H1 (cell line): ENCODE results near the gene ADAMTS6. TPM values are rescaled to one million over a fixed set of nuclear protein-coding genes. Genes with fewer than 3 reads are reported as not detected.

Source experiments
- CTCF ChIA-PET: fragments of 300-600 bp; sonication (Branson Sonifier 250); formaldehyde crosslinking; loops from one replicate; lab custom pipeline; 2021; ENCODE audit not compliant: partially characterized antibody; lab: Charles Lee
- POLR2A ChIA-PET: fragments of 300-600 bp; sonication (Branson Sonifier 250); formaldehyde crosslinking; loops from one replicate; lab custom pipeline; 2021; ENCODE audit warnings: inconsistent platforms; ENCODE audit not compliant: partially characterized antibody; lab: Charles Lee
- DNase-seq, 2 experiments: peaks; one replicate each; pipeline versions ENCODE4 v3.0.0 to v3.0.0-alpha.2; 2010 to 2022; ENCODE audit warnings: low spot score in 2 of 2, low read depth in 1 of 2, mixed read lengths in 1 of 2
- FAIRE-seq: peaks from 2 replicates; lab custom pipeline; 2011; peaks lifted over from hg19 to GRCh38; lab: Jason Lieb, UNC
- H2AFZ ChIP-seq: 2 replicates; pipeline ENCODE4 v1.8.1; 2012; ENCODE audit warnings: low read length, inconsistent platforms
- H2AK5ac ChIP-seq: 2 replicates; pipeline ENCODE4 v1.6.1; 2013; ENCODE audit warnings: low read depth, low read length
- H2BK120ac ChIP-seq: replicated peaks from 2 replicates; pipeline ENCODE3; 2013; ENCODE audit warnings: low read depth, low read length, inconsistent platforms
- H2BK12ac ChIP-seq: 2 replicates; pipeline ENCODE4 v1.6.1; 2013; ENCODE audit warnings: low read depth, low read length
- H2BK15ac ChIP-seq: 2 replicates; pipeline ENCODE4 v1.6.1; 2013; ENCODE audit warnings: low read length
- H2BK20ac ChIP-seq: 2 replicates; pipeline ENCODE4 v1.6.1; 2013; ENCODE audit warnings: low read length
- H2BK5ac ChIP-seq: 2 replicates; pipeline ENCODE4 v1.6.1; 2013; ENCODE audit warnings: low read depth, low read length
- H3K14ac ChIP-seq: 2 replicates; pipeline ENCODE4 v1.6.1; 2013; ENCODE audit warnings: inconsistent platforms; ENCODE audit not compliant: insufficient read length
- H3K18ac ChIP-seq: 2 replicates; pipeline ENCODE4 v1.6.1; 2013; ENCODE audit warnings: low read length; ENCODE audit errors: extremely low read depth
- H3K23ac ChIP-seq: 2 replicates; pipeline ENCODE4 v1.6.1; 2013; ENCODE audit warnings: inconsistent platforms; ENCODE audit not compliant: insufficient read length
- H3K23me2 ChIP-seq: 2 replicates; pipeline ENCODE4 v1.6.1; 2013; ENCODE audit warnings: low read depth, low read length
- H3K27ac ChIP-seq: 2 replicates; pipeline ENCODE4 v1.6.1; 2011; ENCODE audit warnings: low read depth, low read length, inconsistent platforms
- H3K27me3 ChIP-seq, 4 experiments: replicated peaks in 1 of 4; 1 replicate in 1 of 4; 2 replicates in 3 of 4; pipeline versions ENCODE4 v1.6.1 to v1.8.1; 2011 to 2013; ENCODE audit warnings: low read length in 3 of 4, mild to moderate bottlenecking in 3 of 4, inconsistent platforms in 2 of 4, mixed read lengths in 2 of 4, moderate library complexity in 1 of 4; ENCODE audit not compliant: control insufficient read depth in 3 of 4, insufficient read depth in 3 of 4; ENCODE audit errors: extremely low read depth in 1 of 4
- H3K36me3 ChIP-seq, 4 experiments: 2 replicates each; pipeline versions ENCODE4 v1.6.1 to v1.8.1; 2011 to 2013; ENCODE audit warnings: mild to moderate bottlenecking in 4 of 4, low read length in 3 of 4, moderate library complexity in 2 of 4, control low read depth in 1 of 4, inconsistent platforms in 1 of 4; ENCODE audit not compliant: insufficient read depth in 4 of 4, control insufficient read depth in 2 of 4
- H3K4ac ChIP-seq: replicated peaks from 2 replicates; pipeline ENCODE3; 2013; ENCODE audit warnings: low read length, low read depth, mixed read lengths, inconsistent platforms; ENCODE audit not compliant: insufficient read length
- H3K4me1 ChIP-seq, 4 experiments: replicated peaks in 1 of 4; 1 replicate in 1 of 4; 2 replicates in 3 of 4; pipeline versions ENCODE4 v1.6.1 to v1.8.1; 2011 to 2013; ENCODE audit warnings: low read length in 3 of 4, inconsistent platforms in 2 of 4, mixed read lengths in 1 of 4; ENCODE audit not compliant: insufficient read depth in 4 of 4, control insufficient read depth in 3 of 4
- H3K4me2 ChIP-seq, 2 experiments: 2 replicates each; pipeline versions ENCODE4 v1.6.1 to v1.8.1; 2011 to 2013; ENCODE audit warnings: low read depth in 2 of 2, low read length in 2 of 2, control low read depth in 1 of 2, inconsistent platforms in 1 of 2, mild to moderate bottlenecking in 1 of 2; ENCODE audit not compliant: insufficient read depth in 1 of 2
- H3K4me3 ChIP-seq, 4 experiments: fragments of 200-600, 300-600 bp in 1 of 4; sonication (generic), shearing (Covaris generic), sonication (Bioruptor Twin) in 1 of 4; 2 replicates each; pipeline versions ENCODE4 v1.5.1 to v1.8.1; 2011 to 2016; ENCODE audit warnings: low read length in 4 of 4, low read depth in 3 of 4, control low read depth in 2 of 4, inconsistent platforms in 2 of 4, mild to moderate bottlenecking in 2 of 4, mixed read lengths in 1 of 4, moderate library complexity in 1 of 4; ENCODE audit not compliant: insufficient read depth in 2 of 4; ENCODE audit errors: extremely low read depth in 1 of 4
- H3K56ac ChIP-seq: replicated peaks from 2 replicates; pipeline ENCODE3; 2013; ENCODE audit warnings: low read depth, mild to moderate bottlenecking, mixed read lengths, low read length, inconsistent platforms; ENCODE audit not compliant: insufficient read length
- H3K79me1 ChIP-seq: 2 replicates; pipeline ENCODE4 v1.6.1; 2013; ENCODE audit warnings: low read depth, low read length, control low read depth
- H3K79me2 ChIP-seq, 2 experiments: 2 replicates each; pipeline versions ENCODE4 v1.6.1 to v1.8.1; 2012 to 2013; ENCODE audit warnings: low read length in 2 of 2, mild to moderate bottlenecking in 2 of 2, inconsistent platforms in 1 of 2; ENCODE audit not compliant: insufficient read depth in 2 of 2, control insufficient read depth in 1 of 2
- H3K9ac ChIP-seq, 4 experiments: replicated peaks in 1 of 4; 1 replicate in 1 of 4; 2 replicates in 3 of 4; pipeline versions ENCODE4 v1.6.1 to v1.8.1; 2011 to 2013; ENCODE audit warnings: low read depth in 3 of 4, low read length in 3 of 4, control low read depth in 2 of 4, mild to moderate bottlenecking in 2 of 4, moderate library complexity in 2 of 4, inconsistent platforms in 1 of 4; ENCODE audit errors: extremely low read depth in 1 of 4
- H3K9me3 ChIP-seq, 2 experiments: 2 replicates each; pipeline versions ENCODE4 v1.6.1 to v1.8.1; 2012 to 2013; ENCODE audit warnings: mild to moderate bottlenecking in 2 of 2, moderate library complexity in 2 of 2, control low read depth in 1 of 2, inconsistent platforms in 1 of 2, low read depth in 1 of 2, low read length in 1 of 2, mixed read lengths in 1 of 2; ENCODE audit not compliant: insufficient read depth in 2 of 2
- H4K20me1 ChIP-seq, 2 experiments: replicated peaks in 1 of 2; 2 replicates each; pipeline versions ENCODE3 to v1.8.1; 2011 to 2013; ENCODE audit warnings: inconsistent platforms in 2 of 2, low read length in 2 of 2, mild to moderate bottlenecking in 1 of 2; ENCODE audit not compliant: insufficient read depth in 2 of 2, control insufficient read depth in 1 of 2
- H4K5ac ChIP-seq: 2 replicates; pipeline ENCODE4 v1.6.1; 2013; ENCODE audit warnings: low read length, low read depth, mixed read lengths, inconsistent platforms; ENCODE audit not compliant: insufficient read length
- H4K8ac ChIP-seq: 2 replicates; pipeline ENCODE4 v1.8.0; 2013; ENCODE audit warnings: mild to moderate bottlenecking, moderate library complexity, low read length, inconsistent platforms; ENCODE audit not compliant: insufficient read depth; ENCODE audit errors: extremely low read depth
- H4K91ac ChIP-seq: replicated peaks from 2 replicates; pipeline ENCODE3; 2013; ENCODE audit warnings: low read length, mixed read lengths, inconsistent platforms; ENCODE audit not compliant: insufficient read length
- BACH1 ChIP-seq: IDR thresholded peaks from 2 replicates; pipeline ENCODE4 v1.6.1; 2012; ENCODE audit warnings: low read length, improper control_type of control experiment
- CTBP2 ChIP-seq: IDR thresholded peaks from 2 replicates; pipeline ENCODE4 v1.7.0; 2011; ENCODE audit warnings: borderline replicate concordance, mild to moderate bottlenecking, moderate library complexity, mixed read lengths, low read length; ENCODE audit not compliant: insufficient read depth, insufficient read length
- EZH2 ChIP-seq: fragments of 200-600 bp; sonication (generic); IDR thresholded peaks from 2 replicates; pipeline ENCODE4 v1.7.1; 2012; ENCODE audit warnings: low read depth, mild to moderate bottlenecking, moderate library complexity, low read length, inconsistent platforms; ENCODE audit not compliant: severe bottlenecking
- FOSL1 ChIP-seq: IDR thresholded peaks from 2 replicates; pipeline ENCODE4 v1.6.1; 2011; ENCODE audit warnings: mild to moderate bottlenecking, low read depth, low read length, moderate library complexity; ENCODE audit not compliant: insufficient read depth
- GTF2F1 ChIP-seq: IDR thresholded peaks from 2 replicates; pipeline ENCODE4 v1.6.1; 2012; ENCODE audit warnings: low read depth, low read length, improper control_type of control experiment, borderline replicate concordance
- KDM1A ChIP-seq: fragments of 200-600, 300-600 bp; sonication (generic); IDR thresholded peaks from 2 replicates; pipeline ENCODE4 v1.7.1; 2016; ENCODE audit warnings: mild to moderate bottlenecking, low read length, borderline replicate concordance
- MAFK ChIP-seq: IDR thresholded peaks from 2 replicates; pipeline ENCODE4 v1.6.1; 2012; ENCODE audit warnings: low read depth, mild to moderate bottlenecking, improper control_type of control experiment, low read length
- PHF8 ChIP-seq: fragments of 200-600 bp; sonication (generic); conservative IDR thresholded peaks from 2 replicates; pipeline ENCODE4 v1.7.1; 2012; ENCODE audit warnings: low read depth, mild to moderate bottlenecking, inconsistent platforms, low read length, moderate library complexity
- RFX5 ChIP-seq: IDR thresholded peaks from 2 replicates; pipeline ENCODE4 v1.6.1; 2011; ENCODE audit warnings: low read depth, low read length, improper control_type of control experiment, borderline replicate concordance
- SAP30 ChIP-seq: fragments of 300-600 bp; sonication (generic); IDR thresholded peaks from 2 replicates; pipeline ENCODE4 v1.7.1; 2012; ENCODE audit warnings: low read length, moderate library complexity, mild to moderate bottlenecking, inconsistent platforms; ENCODE audit not compliant: insufficient read depth, insufficient replicate concordance
- SIRT6 ChIP-seq: IDR thresholded peaks from one replicate; pipeline ENCODE4 v1.7.1; 2012; ENCODE audit warnings: low read length, inconsistent platforms
- TAF1 ChIP-seq: IDR thresholded peaks from 2 replicates; pipeline ENCODE4 v1.6.1; 2011; ENCODE audit warnings: mild to moderate bottlenecking, low read depth, low read length
- TCF12 ChIP-seq: IDR thresholded peaks from 2 replicates; pipeline ENCODE4 v1.6.1; 2011; ENCODE audit warnings: low read depth, mild to moderate bottlenecking, low read length
- WGBS, 2 experiments: shearing (Covaris generic) in 1 of 2; methylation state at CpG; one replicate each; pipeline versions ENCODE4 v1.1.6 to v1.1.7; 2013 to 2015; ENCODE audit warnings: low lambda C conversion rate in 2 of 2, mixed read lengths in 2 of 2, inconsistent platforms in 1 of 2, low coverage in 1 of 2, missing lambda C conversion rate in 1 of 2; ENCODE audit not compliant: insufficient replicate concordance in 2 of 2, insufficient coverage in 1 of 2, insufficient read length in 1 of 2; ENCODE audit errors: extremely low coverage in 1 of 2, missing lambda C conversion rate in 1 of 2; 5-methylcytosine and 5-hydroxymethylcytosine counted together
- polyA plus RNA-seq, 7 experiments: library from polyadenylated mRNA; depleted of rRNA in 3 of 7; stranded (reverse) in 5 of 7; unstranded in 2 of 7; fragments of >200 nt in 5 of 7; fragments of 200-250 nt in 2 of 7; gene quantifications; 1 replicate in 5 of 7; 2 replicates in 1 of 7; 4 replicates in 1 of 7; pipeline versions ENCODE4 v1.2.1 to v1.2.3, GENCODE V29; 2011 to 2013; ENCODE audit warnings: missing spikeins in 2 of 7, mixed read lengths in 2 of 7
- total RNA-seq: library from RNA; stranded (reverse); fragmentation: NEBNext Ultra II Directional; extraction: Animal tissue kit (Norgen Biotek cat#: 25700); gene quantifications from 2 replicates; pipeline ENCODE4 v1.2.1, GENCODE V29; 2021
- TF ChIP-seq, protein P1 (sequence below): IDR thresholded peaks from 2 replicates; pipeline ENCODE4 v1.6.1; 2011; ENCODE audit warnings: low read depth, mild to moderate bottlenecking, low read length; ENCODE audit not compliant: insufficient read depth

The ADAMTS6 gene
- total and polyA plus RNA-seq, 2 of the 8 experiments (the other 6 are each of a cell fraction or from before 2014, with no cell fraction given): 0.74 to 2.4 TPM

DNA sequence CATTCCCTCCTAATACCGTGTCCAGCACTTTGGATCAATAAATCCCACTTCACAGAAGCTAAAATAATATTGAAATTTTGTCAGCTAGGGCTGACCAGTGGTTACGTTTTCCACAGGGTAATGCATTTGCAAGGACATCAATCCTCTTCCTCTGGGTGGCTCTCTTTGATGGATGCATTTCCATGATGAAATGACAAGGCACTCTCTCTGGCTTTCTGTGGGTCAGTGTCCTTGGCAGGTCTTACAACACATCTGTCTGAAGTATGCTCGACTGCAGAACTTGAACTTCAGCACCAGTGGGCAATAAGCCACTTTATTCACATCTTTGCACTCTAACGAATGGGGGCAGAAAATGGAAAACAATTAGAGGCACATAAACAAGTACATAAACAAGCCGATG lies 330.1 kb downstream of the ADAMTS6 start:
- CTCF ChIA-PET: no interaction called here
- H4K5ac ChIP-seq: no peak overlapping the region
- FAIRE-seq (no peak), DNase-seq (no peak)
- H2AFZ ChIP-seq: no peak overlapping the region
- no peak overlapping the region for H4K91ac ChIP-seq
- H3K79me2 ChIP-seq: no peaks in the 10 kb centered on the region
- no peaks in the 10 kb centered on the region for H3K23me2 ChIP-seq
- no peak overlapping the region for H2AK5ac ChIP-seq
- H4K8ac ChIP-seq: no peak overlapping the region
- no peak overlapping the region for H3K23ac ChIP-seq
- no peak overlapping the region for H3K56ac ChIP-seq
- 70% methylated on average over 5 of the region's 5 CpGs; no CpG with 5 or more reads in 1 of the 2 experiments for WGBS, 2 experiments
- no peak overlapping the region for H3K18ac ChIP-seq
- no peak overlapping the region for H3K14ac ChIP-seq
- no peak overlapping the region for H3K9ac ChIP-seq
- no peak overlapping the region for H2BK120ac ChIP-seq
- no peaks in the 10 kb centered on the region for H3K36me3 ChIP-seq
- no peaks in the 10 kb centered on the region for H3K27me3 ChIP-seq
- peaks cover 0 to 3% (median 0%) of the 10 kb centered on the region in 4 experiments; a peak in 1 of 7 replicates for H3K4me1 ChIP-seq
- H3K4me2 ChIP-seq: no peak overlapping the region
- no peak overlapping the region for H3K4ac ChIP-seq
- H3K79me1 ChIP-seq: no peaks in the 10 kb centered on the region; the same call in 1 of the 2 replicates
- no peak overlapping the region for H2BK5ac ChIP-seq
- no peak overlapping the region for H2BK20ac ChIP-seq
- no peaks in the 10 kb centered on the region for H4K20me1 ChIP-seq
- no peak overlapping the region for H2BK15ac ChIP-seq
- no peaks in the 10 kb centered on the region for H3K9me3 ChIP-seq
- no peak overlapping the region for H3K27ac ChIP-seq
- no peak overlapping the region for H3K4me3 ChIP-seq
- no peak overlapping the region for H2BK12ac ChIP-seq
- POLR2A ChIA-PET: no interaction called here
- no peak for TF ChIP-seq GTF2F1
- no peak for TF ChIP-seq TCF12
- no peak for TF ChIP-seq TAF1
- no peak for TF ChIP-seq BACH1
- TF ChIP-seq FOSL1: no peak
- no peak for TF ChIP-seq SIRT6
- no peak for TF ChIP-seq PHF8
- TF ChIP-seq, protein P1, sequence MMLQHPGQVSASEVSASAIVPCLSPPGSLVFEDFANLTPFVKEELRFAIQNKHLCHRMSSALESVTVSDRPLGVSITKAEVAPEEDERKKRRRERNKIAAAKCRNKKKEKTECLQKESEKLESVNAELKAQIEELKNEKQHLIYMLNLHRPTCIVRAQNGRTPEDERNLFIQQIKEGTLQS: no peak
- TF ChIP-seq RFX5: no peak
- no peak for TF ChIP-seq SAP30
- TF ChIP-seq CTBP2: no peak
- no peak for TF ChIP-seq EZH2
- TF ChIP-seq MAFK: no peak
- TF ChIP-seq KDM1A: no peak
